Retinal pigment epithelial cell (primary cell): ENCODE data around the gene ARV1.

Experiments used
- DNase-seq: peaks from one replicate; pipeline ENCODE4 v3.0.0-alpha.2; 2010; ENCODE audit warnings: low read depth
- H3K4me3 ChIP-seq: 2 replicates; pipeline ENCODE4 v1.5.1; 2011; ENCODE audit warnings: mild to moderate bottlenecking, low read length, control low read depth, moderate library complexity
- CTCF ChIP-seq: conservative IDR thresholded peaks from 2 replicates; pipeline ENCODE4 v1.5.1; 2011; ENCODE audit warnings: low read depth, low read length, control low read depth, inconsistent platforms

The ARV1 gene

GRCh38 chr1:231049121-231049979 lies 70.5 kb downstream of the ARV1 start:
- H3K4me3 ChIP-seq = no peak overlapping the region
- TF ChIP-seq CTCF = no peak
- no peak for DNase-seq
